ENCODE results near the gene WWC1. TPM values are rescaled to one million over a fixed set of nuclear protein-coding genes. Genes with fewer than 3 reads are reported as not detected.

WWC1 gene
- total and polyA plus RNA-seq, 9 of the 15 experiments (the other 6 are each of a cell fraction or from before 2014, with no cell fraction given): under 0.01 to 0.54 (median 0.42) TPM; not detected in 6

DNA sequence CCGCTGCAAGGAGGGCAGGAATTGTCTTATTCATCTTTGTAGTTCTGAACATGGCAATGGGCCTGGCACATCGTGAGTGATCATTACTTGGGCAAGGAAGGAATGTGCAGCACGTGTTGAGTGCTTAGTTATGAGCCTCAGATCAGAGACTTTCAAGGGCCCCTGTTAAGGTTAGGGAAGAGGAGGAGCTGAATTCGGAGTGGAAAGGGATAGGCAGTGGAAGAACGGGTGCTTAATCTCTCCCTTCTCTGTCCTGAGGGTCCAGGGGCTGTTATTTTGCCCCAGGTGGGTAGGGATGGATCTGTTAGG is 135.4 kb downstream of the WWC1 start:
- Histone ChIP-seq H3K4me1 (replicated peaks in 1 of 2; ENCODE audit: control insufficient read depth in 2 of 2, insufficient read depth in 2 of 2, low read length in 2 of 2) (no peaks in the 10 kb centered on the region), H3K79me2 (ENCODE audit: control insufficient read depth, insufficient read depth, low read length) (no peaks in the 10 kb centered on the region), H3K36me3 (ENCODE audit: control insufficient read depth, insufficient read depth, low read length) (no peaks in the 10 kb centered on the region), H3K27ac (ENCODE audit: extremely low read depth, low read depth, low read length) (no peak overlapping the region), H3K9me3 (replicated peaks; ENCODE audit: control insufficient read depth, insufficient read depth, low read depth, low read length) (no peaks in the 10 kb centered on the region), H3K27me3 (ENCODE audit: control insufficient read depth in 2 of 2, insufficient read depth in 2 of 2, low read length in 2 of 2) (peaks cover 3 to 36% of the 10 kb centered on the region in 2 experiments; a peak in 2 of 5 replicates), H4K20me1 (replicated peaks; ENCODE audit: control insufficient read depth, insufficient read depth, low read length) (no peaks in the 10 kb centered on the region), H3K9me1 (ENCODE audit: control insufficient read depth, insufficient read depth, low read length) (no peaks in the 10 kb centered on the region), H2AFZ (ENCODE audit: low read depth, low read length) (no peak overlapping the region), H3K9ac (ENCODE audit: insufficient read depth in 1 of 2, low read depth in 2 of 2, low read length in 2 of 2) (no peak overlapping the region), H3K4me2 (ENCODE audit: insufficient read depth, low read length) (no peak overlapping the region), H3K4me3 (no peak overlapping the region)
- in situ Hi-C loops (cut with MboI) (no loop called here), intact Hi-C loops (cut with micrococcal nuclease) (loop anchor here (10.0 kb wide), 1 partner anchor 162 kb away; no protein-coding TSS in a partner anchor)
- no peak for ATAC-seq
- no TSS peak for BruUV-seq (replicated peaks)
- CTCF ChIA-PET (ENCODE audit: low intra/inter-chr PET ratio): no interaction called here
- DNase-seq (ENCODE audit: extremely low read depth in 1 of 4, low spot score in 3 of 4): no peak
- no peak for FAIRE-seq
- WGBS (ENCODE audit: insufficient coverage, low coverage, missing lambda C conversion rate): 9% methylated on average over 5 of the region's 5 CpGs
- POLR2A ChIA-PET: no interaction called here
- TF ChIP-seq, protein P1, sequence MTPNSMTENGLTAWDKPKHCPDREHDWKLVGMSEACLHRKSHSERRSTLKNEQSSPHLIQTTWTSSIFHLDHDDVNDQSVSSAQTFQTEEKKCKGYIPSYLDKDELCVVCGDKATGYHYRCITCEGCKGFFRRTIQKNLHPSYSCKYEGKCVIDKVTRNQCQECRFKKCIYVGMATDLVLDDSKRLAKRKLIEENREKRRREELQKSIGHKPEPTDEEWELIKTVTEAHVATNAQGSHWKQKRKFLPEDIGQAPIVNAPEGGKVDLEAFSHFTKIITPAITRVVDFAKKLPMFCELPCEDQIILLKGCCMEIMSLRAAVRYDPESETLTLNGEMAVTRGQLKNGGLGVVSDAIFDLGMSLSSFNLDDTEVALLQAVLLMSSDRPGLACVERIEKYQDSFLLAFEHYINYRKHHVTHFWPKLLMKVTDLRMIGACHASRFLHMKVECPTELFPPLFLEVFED (CRISPR knock-in tag; conservative IDR thresholded peaks at IDR 0.05): no peak
- TF ChIP-seq, protein P2, sequence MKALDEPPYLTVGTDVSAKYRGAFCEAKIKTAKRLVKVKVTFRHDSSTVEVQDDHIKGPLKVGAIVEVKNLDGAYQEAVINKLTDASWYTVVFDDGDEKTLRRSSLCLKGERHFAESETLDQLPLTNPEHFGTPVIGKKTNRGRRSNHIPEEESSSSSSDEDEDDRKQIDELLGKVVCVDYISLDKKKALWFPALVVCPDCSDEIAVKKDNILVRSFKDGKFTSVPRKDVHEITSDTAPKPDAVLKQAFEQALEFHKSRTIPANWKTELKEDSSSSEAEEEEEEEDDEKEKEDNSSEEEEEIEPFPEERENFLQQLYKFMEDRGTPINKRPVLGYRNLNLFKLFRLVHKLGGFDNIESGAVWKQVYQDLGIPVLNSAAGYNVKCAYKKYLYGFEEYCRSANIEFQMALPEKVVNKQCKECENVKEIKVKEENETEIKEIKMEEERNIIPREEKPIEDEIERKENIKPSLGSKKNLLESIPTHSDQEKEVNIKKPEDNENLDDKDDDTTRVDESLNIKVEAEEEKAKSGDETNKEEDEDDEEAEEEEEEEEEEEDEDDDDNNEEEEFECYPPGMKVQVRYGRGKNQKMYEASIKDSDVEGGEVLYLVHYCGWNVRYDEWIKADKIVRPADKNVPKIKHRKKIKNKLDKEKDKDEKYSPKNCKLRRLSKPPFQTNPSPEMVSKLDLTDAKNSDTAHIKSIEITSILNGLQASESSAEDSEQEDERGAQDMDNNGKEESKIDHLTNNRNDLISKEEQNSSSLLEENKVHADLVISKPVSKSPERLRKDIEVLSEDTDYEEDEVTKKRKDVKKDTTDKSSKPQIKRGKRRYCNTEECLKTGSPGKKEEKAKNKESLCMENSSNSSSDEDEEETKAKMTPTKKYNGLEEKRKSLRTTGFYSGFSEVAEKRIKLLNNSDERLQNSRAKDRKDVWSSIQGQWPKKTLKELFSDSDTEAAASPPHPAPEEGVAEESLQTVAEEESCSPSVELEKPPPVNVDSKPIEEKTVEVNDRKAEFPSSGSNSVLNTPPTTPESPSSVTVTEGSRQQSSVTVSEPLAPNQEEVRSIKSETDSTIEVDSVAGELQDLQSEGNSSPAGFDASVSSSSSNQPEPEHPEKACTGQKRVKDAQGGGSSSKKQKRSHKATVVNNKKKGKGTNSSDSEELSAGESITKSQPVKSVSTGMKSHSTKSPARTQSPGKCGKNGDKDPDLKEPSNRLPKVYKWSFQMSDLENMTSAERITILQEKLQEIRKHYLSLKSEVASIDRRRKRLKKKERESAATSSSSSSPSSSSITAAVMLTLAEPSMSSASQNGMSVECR (CRISPR knock-in tag; IDR thresholded peaks at IDR 0.05): no peak
- TF ChIP-seq PHB2 (IDR thresholded peaks at IDR 0.05; ENCODE audit: low read depth) (no peak), FOXM1 (IDR thresholded peaks at IDR 0.05; ENCODE audit: low read depth) (no peak), FOXM1 (CRISPR knock-in tag; IDR thresholded peaks at IDR 0.05; ENCODE audit: low read depth) (no peak), ZNF830 (CRISPR knock-in tag; IDR thresholded peaks at IDR 0.05) (no peak), CBFA2T3 (IDR thresholded peaks at IDR 0.05) (no peak), ZNF146 (CRISPR knock-in tag; IDR thresholded peaks at IDR 0.05; ENCODE audit: unreplicated experiment) (no peak), ZNF764 (CRISPR knock-in tag; IDR thresholded peaks at IDR 0.05; ENCODE audit: low read depth) (no peak), MAZ (CRISPR knock-in tag; conservative IDR thresholded peaks at IDR 0.05 in 1 of 2, IDR thresholded peaks at IDR 0.05 in 1 of 2) (no peak), SRSF9 (IDR thresholded peaks at IDR 0.05; ENCODE audit: borderline replicate concordance, low read depth, low read length) (no peak), ZKSCAN3 (CRISPR knock-in tag; IDR thresholded peaks at IDR 0.05) (no peak), JUN (IDR thresholded peaks at IDR 0.05; ENCODE audit: borderline replicate concordance, low read depth, low read length) (no peak), JUN (CRISPR knock-in tag; IDR thresholded peaks at IDR 0.05; ENCODE audit: borderline replicate concordance) (no peak)
- TF ChIP-seq, protein P3, sequence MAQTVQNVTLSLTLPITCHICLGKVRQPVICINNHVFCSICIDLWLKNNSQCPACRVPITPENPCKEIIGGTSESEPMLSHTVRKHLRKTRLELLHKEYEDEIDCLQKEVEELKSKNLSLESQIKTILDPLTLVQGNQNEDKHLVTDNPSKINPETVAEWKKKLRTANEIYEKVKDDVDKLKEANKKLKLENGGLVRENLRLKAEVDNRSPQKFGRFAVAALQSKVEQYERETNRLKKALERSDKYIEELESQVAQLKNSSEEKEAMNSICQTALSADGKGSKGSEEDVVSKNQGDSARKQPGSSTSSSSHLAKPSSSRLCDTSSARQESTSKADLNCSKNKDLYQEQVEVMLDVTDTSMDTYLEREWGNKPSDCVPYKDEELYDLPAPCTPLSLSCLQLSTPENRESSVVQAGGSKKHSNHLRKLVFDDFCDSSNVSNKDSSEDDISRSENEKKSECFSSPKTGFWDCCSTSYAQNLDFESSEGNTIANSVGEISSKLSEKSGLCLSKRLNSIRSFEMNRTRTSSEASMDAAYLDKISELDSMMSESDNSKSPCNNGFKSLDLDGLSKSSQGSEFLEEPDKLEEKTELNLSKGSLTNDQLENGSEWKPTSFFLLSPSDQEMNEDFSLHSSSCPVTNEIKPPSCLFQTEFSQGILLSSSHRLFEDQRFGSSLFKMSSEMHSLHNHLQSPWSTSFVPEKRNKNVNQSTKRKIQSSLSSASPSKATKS (CRISPR knock-in tag; IDR thresholded peaks at IDR 0.05): no peak

Measured in K562 (cell line).